Progenitor cell of endocrine pancreas (in vitro differentiated cells): ENCODE measurements around the gene DHRS12. TPM values are rescaled to one million over a fixed set of nuclear protein-coding genes. Genes with fewer than 3 reads are reported as not detected.

Experiments
- DNase-seq: peaks from one replicate; pipeline ENCODE4 v3.0.0; 2021; ENCODE audit warnings: low spot score; ENCODE audit not compliant: unreplicated experiment
- H3K27ac Mint-ChIP-seq: 2 replicates; pipeline ENCODE4 v1.8.0; 2021; ENCODE audit warnings: mild to moderate bottlenecking, moderate library complexity, mixed read lengths
- H3K27me3 Mint-ChIP-seq: 2 replicates; pipeline ENCODE4 v1.8.0; 2021; ENCODE audit warnings: mixed read lengths
- H3K36me3 Mint-ChIP-seq: 2 replicates; pipeline ENCODE4 v1.8.0; 2022; ENCODE audit warnings: mixed read lengths; ENCODE audit not compliant: insufficient read depth
- H3K4me1 Mint-ChIP-seq: 2 replicates; pipeline ENCODE4 v1.8.0; 2021; ENCODE audit warnings: low read depth, mixed read lengths
- H3K4me3 Mint-ChIP-seq: 2 replicates; pipeline ENCODE4 v1.8.0; 2021; ENCODE audit warnings: low read depth, mild to moderate bottlenecking, moderate library complexity, mixed read lengths
- H3K9me3 Mint-ChIP-seq: 2 replicates; pipeline ENCODE4 v1.8.0; 2021; ENCODE audit warnings: low read depth, mixed read lengths
- total RNA-seq: library from RNA; stranded (reverse); gene quantifications from 2 replicates; pipeline ENCODE4 v1.2.1, GENCODE V29; 2021
- TF ChIP-seq, protein P1 (sequence below): fragments of 200-600 bp; sonication (generic); IDR thresholded peaks from one replicate; pipeline ENCODE4 v1.5.0; 2021; ENCODE audit warnings: antibody characterized with exemption, mild to moderate bottlenecking; ENCODE audit not compliant: unreplicated experiment

Gene DHRS12
- total RNA-seq, 1 donor from 2014 or later = 19.6 TPM

DNA sequence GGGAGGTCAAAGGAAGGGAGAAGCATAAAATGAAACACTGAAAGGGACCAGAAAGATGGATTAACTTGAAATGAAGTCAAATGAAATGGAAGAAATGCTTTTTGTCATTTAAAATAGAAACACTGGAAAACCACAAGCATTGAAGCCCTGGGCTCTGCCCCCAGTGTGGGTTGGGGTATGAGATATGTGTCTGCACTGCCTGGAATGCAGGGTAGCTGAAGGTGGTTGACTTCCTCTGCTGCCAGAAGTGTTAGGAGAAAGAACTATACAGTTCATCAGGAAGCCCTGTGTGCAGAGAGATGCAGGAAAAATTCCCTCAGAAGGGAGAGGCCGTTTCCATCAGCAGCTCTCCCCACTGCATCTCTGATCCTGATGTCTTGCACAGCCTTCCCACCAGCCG is 69.2 kb downstream of the DHRS12 start:
- Mint-ChIP-seq H3K4me3 (no peak overlapping the region), H3K9me3 (no peaks in the 10 kb centered on the region), H3K27me3 (no peaks in the 10 kb centered on the region), H3K36me3 (peaks cover 4% of the 10 kb centered on the region), H3K4me1 (no peaks in the 10 kb centered on the region), H3K27ac (no peak overlapping the region)
- DNase-seq = no peak
- TF ChIP-seq, protein P1, sequence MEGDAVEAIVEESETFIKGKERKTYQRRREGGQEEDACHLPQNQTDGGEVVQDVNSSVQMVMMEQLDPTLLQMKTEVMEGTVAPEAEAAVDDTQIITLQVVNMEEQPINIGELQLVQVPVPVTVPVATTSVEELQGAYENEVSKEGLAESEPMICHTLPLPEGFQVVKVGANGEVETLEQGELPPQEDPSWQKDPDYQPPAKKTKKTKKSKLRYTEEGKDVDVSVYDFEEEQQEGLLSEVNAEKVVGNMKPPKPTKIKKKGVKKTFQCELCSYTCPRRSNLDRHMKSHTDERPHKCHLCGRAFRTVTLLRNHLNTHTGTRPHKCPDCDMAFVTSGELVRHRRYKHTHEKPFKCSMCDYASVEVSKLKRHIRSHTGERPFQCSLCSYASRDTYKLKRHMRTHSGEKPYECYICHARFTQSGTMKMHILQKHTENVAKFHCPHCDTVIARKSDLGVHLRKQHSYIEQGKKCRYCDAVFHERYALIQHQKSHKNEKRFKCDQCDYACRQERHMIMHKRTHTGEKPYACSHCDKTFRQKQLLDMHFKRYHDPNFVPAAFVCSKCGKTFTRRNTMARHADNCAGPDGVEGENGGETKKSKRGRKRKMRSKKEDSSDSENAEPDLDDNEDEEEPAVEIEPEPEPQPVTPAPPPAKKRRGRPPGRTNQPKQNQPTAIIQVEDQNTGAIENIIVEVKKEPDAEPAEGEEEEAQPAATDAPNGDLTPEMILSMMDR = no peak

DNA sequence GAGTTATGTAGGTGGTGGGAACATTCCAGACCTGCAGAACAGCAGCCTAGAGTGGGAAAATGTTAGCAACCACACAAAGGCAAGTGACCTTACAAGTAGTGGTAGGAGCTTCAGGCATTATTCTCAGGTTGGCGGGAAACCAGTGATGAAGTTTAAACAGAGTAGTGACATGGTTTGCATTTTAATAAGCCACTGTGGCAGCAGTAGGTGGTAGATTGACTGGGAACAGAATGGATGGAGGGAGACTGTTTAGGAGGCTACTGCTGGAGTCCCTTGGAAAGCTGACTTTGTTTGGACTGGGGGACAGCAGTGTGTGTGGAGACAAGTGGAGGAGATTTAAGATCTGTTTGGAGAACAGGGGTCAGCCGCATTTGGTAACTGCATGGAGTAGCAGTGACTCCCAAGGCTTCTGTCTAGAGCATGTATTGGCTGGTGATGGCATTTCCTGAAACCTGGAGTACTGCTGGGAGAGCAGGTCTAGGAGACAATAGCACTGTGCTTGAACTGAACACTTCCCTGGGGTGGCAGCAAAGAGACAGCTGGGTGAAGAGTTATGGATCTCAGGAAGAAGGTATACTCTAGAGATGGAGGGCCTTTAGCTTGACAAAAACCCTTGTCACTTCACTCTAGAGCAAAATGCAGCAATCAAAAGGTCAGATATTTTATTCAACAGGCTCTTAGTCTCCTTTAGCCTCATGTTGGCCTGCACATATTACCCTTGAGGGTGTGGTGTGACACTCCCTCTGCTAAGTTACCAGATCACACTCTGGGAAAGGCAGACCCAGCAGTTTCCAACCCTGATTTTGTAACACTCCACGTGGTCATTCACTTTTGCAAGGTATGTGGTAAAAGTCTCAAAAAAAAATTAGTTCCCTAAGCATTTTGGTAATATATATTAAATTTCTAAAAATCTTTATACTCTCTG is 70.3 kb downstream of the DHRS12 start:
- H3K4me1 Mint-ChIP-seq = no peaks in the 10 kb centered on the region
- TF ChIP-seq, protein P1 = no peak
- peaks cover 4% of the 10 kb centered on the region for H3K36me3 Mint-ChIP-seq
- no peaks in the 10 kb centered on the region for H3K9me3 Mint-ChIP-seq
- no peaks in the 10 kb centered on the region for H3K27me3 Mint-ChIP-seq
- H3K27ac Mint-ChIP-seq = no peak overlapping the region
- no peak overlapping the region for H3K4me3 Mint-ChIP-seq
- DNase-seq = no peak

DNA sequence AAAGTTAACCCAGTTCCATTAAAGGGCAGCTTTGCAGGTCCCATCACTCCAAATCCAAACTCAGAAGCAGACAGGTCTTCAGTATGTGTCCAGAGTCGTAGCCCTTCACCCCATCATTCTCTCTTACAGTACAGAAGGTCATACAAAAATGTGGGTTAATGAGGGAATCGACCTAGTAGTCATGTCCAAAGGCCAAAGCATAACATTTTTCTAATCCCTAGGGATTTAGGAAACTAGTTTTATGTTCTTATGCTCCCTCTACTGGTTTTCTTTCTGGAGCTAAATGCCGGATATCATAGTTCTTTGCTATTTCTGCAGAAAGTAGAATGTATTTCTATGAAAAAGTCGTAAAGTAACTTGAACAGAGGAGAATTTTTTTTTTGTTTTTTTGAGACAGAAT is 72.2 kb downstream of the DHRS12 start:
- H3K36me3 Mint-ChIP-seq = peaks cover 10% of the 10 kb centered on the region
- H3K27me3 Mint-ChIP-seq = no peaks in the 10 kb centered on the region
- no peaks in the 10 kb centered on the region for H3K9me3 Mint-ChIP-seq
- no peak overlapping the region for H3K4me3 Mint-ChIP-seq
- DNase-seq = no peak
- TF ChIP-seq, protein P1 = no peak
- H3K27ac Mint-ChIP-seq = no peak overlapping the region
- peaks cover 1% of the 10 kb centered on the region for H3K4me1 Mint-ChIP-seq

DNA sequence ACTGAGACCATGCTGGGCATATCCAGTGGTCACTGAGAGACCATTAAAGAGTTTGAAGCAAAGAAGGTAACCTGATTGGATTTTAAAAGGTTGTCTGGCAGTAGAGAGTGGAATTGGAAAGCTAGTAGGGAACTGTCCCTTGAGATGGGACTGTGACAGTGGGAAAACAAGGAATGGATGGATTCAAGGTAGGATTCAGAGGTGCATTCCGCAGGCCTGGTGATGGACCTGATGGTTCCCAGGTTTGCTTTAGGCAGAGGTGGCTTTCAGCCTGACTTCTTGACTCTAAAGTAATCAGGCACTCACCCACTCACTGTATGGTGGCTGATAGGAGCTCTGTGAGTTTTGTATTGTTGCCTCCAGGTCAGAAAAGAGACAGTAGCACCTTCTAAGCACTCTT is 73.0 kb downstream of the DHRS12 start:
- H3K36me3 Mint-ChIP-seq = peaks cover 12% of the 10 kb centered on the region
- no peaks in the 10 kb centered on the region for H3K9me3 Mint-ChIP-seq
- H3K27me3 Mint-ChIP-seq = no peaks in the 10 kb centered on the region
- H3K4me1 Mint-ChIP-seq = peaks cover 2% of the 10 kb centered on the region
- TF ChIP-seq, protein P1 = no peak
- H3K4me3 Mint-ChIP-seq = no peak overlapping the region
- DNase-seq = no peak
- H3K27ac Mint-ChIP-seq = no peak overlapping the region

DNA sequence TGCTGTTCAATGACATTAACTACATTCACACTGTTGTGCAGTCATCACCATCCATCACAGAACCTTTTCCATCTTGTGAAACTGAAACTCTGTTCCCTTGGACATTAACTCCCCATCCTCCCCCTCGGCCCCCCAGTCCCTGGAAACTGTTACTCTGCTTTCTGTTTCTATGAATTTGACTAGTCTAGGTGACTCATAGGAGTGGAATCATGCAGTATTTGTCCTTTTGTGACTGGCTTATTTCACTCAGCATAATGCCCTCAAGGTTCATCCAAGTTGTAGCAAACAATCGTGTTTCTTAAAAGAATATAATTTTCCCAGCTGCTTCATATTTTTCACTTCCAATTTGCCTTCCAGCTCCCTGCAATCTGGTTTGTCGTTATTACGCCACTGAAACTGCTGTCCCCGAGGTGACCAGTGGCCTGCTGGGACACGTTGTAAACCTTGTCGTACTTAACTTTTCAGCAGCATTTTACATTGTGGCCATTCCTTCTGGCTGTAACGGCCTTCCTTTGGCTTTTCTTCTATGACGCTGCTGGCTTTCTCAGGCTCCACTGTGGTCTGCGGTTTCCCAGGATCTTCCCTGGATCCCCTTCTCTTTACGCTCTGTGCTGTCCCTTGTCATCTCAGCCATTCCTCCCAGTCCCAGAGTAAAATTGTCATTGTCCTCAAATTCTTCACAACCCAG is 74.0 kb downstream of the DHRS12 start:
- no peaks in the 10 kb centered on the region for H3K9me3 Mint-ChIP-seq
- TF ChIP-seq, protein P1 = no peak
- no peak for DNase-seq
- H3K36me3 Mint-ChIP-seq = peaks cover 9% of the 10 kb centered on the region
- H3K4me3 Mint-ChIP-seq = no peak overlapping the region
- H3K27ac Mint-ChIP-seq = no peak overlapping the region
- H3K27me3 Mint-ChIP-seq = no peaks in the 10 kb centered on the region
- peaks cover 2% of the 10 kb centered on the region for H3K4me1 Mint-ChIP-seq
